HG03045 (cell line): ENCODE results near the gene FTSJ1.

Experiments used
- ATAC-seq: cut with Tn5 transposase; IDR thresholded peaks from one replicate; pipeline ENCODE4 v1.9.1; 2021; ENCODE audit warnings: mild to moderate bottlenecking, moderate library complexity; ENCODE audit not compliant: unreplicated experiment

Gene FTSJ1

GRCh38 chrX:48470110-48470832 lies 5.7 kb upstream of the FTSJ1 start, which contains the start of gene SLC38A5:
Gene SLC38A5 (minus strand): TSS chrX:48470260. CDS start chrX:48467924, 2,336 bp downstream.
- no peak for ATAC-seq

GRCh38 chrX:48470833-48471118 lies 5.2 kb upstream of the FTSJ1 start:
- ATAC-seq = no peak

GRCh38 chrX:48471504-48471903 lies 4.5 kb upstream of the FTSJ1 start:
- no peak for ATAC-seq

- no peak for ATAC-seq
Measured at GRCh38 chrX:48472225-48472624, 3.8 kb upstream of the FTSJ1 start.

GRCh38 chrX:48472851-48473703 lies 2.9 kb upstream of the FTSJ1 start:
- ATAC-seq = no peak

- no peak for ATAC-seq
Measured at GRCh38 chrX:48473704-48473990, 2.4 kb upstream of the FTSJ1 start.

GRCh38 chrX:48474127-48474526 lies 1.9 kb upstream of the FTSJ1 start:
- ATAC-seq = no peak

GRCh38 chrX:48474581-48474980 lies 1.4 kb upstream of the FTSJ1 start:
- no peak for ATAC-seq

GRCh38 chrX:48475296-48475695 lies 703 bp upstream of the FTSJ1 start:
- ATAC-seq = no peak

GRCh38 chrX:48476919-48477318 lies 920 bp downstream of the FTSJ1 start:
- no peak for ATAC-seq

- ATAC-seq = no peak
Measured at GRCh38 chrX:48477960-48478755, 2.2 kb downstream of the FTSJ1 start.

- ATAC-seq = no peak
Measured at GRCh38 chrX:48478806-48479205, 2.8 kb downstream of the FTSJ1 start.

GRCh38 chrX:48480142-48480541 lies 4.1 kb downstream of the FTSJ1 start:
- no peak for ATAC-seq

- ATAC-seq = no peak
Measured at GRCh38 chrX:48480583-48480982, 4.6 kb downstream of the FTSJ1 start.

GRCh38 chrX:48482526-48482925 lies 6.5 kb downstream of the FTSJ1 start:
- ATAC-seq = no peak

GRCh38 chrX:48487362-48487798 lies 11.4 kb downstream of the FTSJ1 start:
- no peak for ATAC-seq

- ATAC-seq = no peak
Measured at GRCh38 chrX:48488034-48488433, 12.0 kb downstream of the FTSJ1 start.

GRCh38 chrX:48489296-48489695 lies 13.3 kb downstream of the FTSJ1 start:
- ATAC-seq = no peak

GRCh38 chrX:48489892-48490291 lies 13.9 kb downstream of the FTSJ1 start:
- ATAC-seq = no peak

GRCh38 chrX:48490661-48491060 lies 14.7 kb downstream of the FTSJ1 start:
- ATAC-seq = no peak

- no peak for ATAC-seq
Measured at GRCh38 chrX:48491809-48492208, 15.8 kb downstream of the FTSJ1 start.
